Measurements from ENCODE around the gene AEN.

AEN gene

GRCh38 chr15:88647351-88648105, 26.4 kb downstream of the AEN start:
- Histone ChIP-seq H3F3A (ENCODE audit: low read depth) (no peaks in the 10 kb centered on the region), H3K79me2 (ENCODE audit: insufficient read depth, low read length) (no peaks in the 10 kb centered on the region), H3K4me1 (ENCODE audit: insufficient read depth, low read length, poor library complexity, severe bottlenecking) (peaks cover under 1% of the 10 kb centered on the region), H3K9me2 (replicated peaks; ENCODE audit: low read depth, low read length) (no peaks in the 10 kb centered on the region), H3K9me3 (ENCODE audit: insufficient read depth, low read depth, low read length) (no peaks in the 10 kb centered on the region), H2AFZ (ENCODE audit: low read length) (no peak overlapping the region), H3K9ac (ENCODE audit: low read depth, low read length, poor library complexity, severe bottlenecking) (no peak overlapping the region), H3K36me3 (ENCODE audit: insufficient read depth, low read length) (no peaks in the 10 kb centered on the region), H3K27me3 (ENCODE audit: insufficient read depth, low read length, poor library complexity, severe bottlenecking) (no peaks in the 10 kb centered on the region), H3K4me3 (ENCODE audit: low read length, poor library complexity, severe bottlenecking) (no peak overlapping the region), H3K4me2 (ENCODE audit: low read depth, low read length, poor library complexity, severe bottlenecking) (no peak overlapping the region), H4K20me1 (ENCODE audit: insufficient read depth, low read length, poor library complexity, severe bottlenecking) (no peaks in the 10 kb centered on the region)
- TF ChIP-seq CTCF (conservative IDR thresholded peaks at IDR 0.05; ENCODE audit: low read length) (no peak), EZH2phosphoT487 (IDR thresholded peaks at IDR 0.05; ENCODE audit: borderline replicate concordance) (no peak)

- TF ChIP-seq CTCF (conservative IDR thresholded peaks at IDR 0.05; ENCODE audit: low read length) (no peak), EZH2phosphoT487 (IDR thresholded peaks at IDR 0.05; ENCODE audit: borderline replicate concordance) (no peak)
- H3K4me2 ChIP-seq (ENCODE audit: low read depth, low read length, poor library complexity, severe bottlenecking): no peak overlapping the region
- no peaks in the 10 kb centered on the region for H3K9me2 ChIP-seq (replicated peaks; ENCODE audit: low read depth, low read length)
- no peaks in the 10 kb centered on the region for H3K79me2 ChIP-seq (ENCODE audit: insufficient read depth, low read length)
- H3K9me3 ChIP-seq (ENCODE audit: insufficient read depth, low read depth, low read length): no peaks in the 10 kb centered on the region
- H3K9ac ChIP-seq (ENCODE audit: low read depth, low read length, poor library complexity, severe bottlenecking): no peak overlapping the region
- peaks cover 3% of the 10 kb centered on the region for H3K4me1 ChIP-seq (ENCODE audit: insufficient read depth, low read length, poor library complexity, severe bottlenecking)
- no peak overlapping the region for H2AFZ ChIP-seq (ENCODE audit: low read length)
- no peaks in the 10 kb centered on the region for H4K20me1 ChIP-seq (ENCODE audit: insufficient read depth, low read length, poor library complexity, severe bottlenecking)
- H3F3A ChIP-seq (ENCODE audit: low read depth): no peaks in the 10 kb centered on the region
- no peaks in the 10 kb centered on the region for H3K36me3 ChIP-seq (ENCODE audit: insufficient read depth, low read length)
- H3K27me3 ChIP-seq (ENCODE audit: insufficient read depth, low read length, poor library complexity, severe bottlenecking): no peaks in the 10 kb centered on the region
- no peak overlapping the region for H3K4me3 ChIP-seq (ENCODE audit: low read length, poor library complexity, severe bottlenecking)
Observed at GRCh38 chr15:88648357-88649214, 27.4 kb downstream of the AEN start.

- Histone ChIP-seq H3F3A (ENCODE audit: low read depth) (no peaks in the 10 kb centered on the region), H3K4me3 (ENCODE audit: low read length, poor library complexity, severe bottlenecking) (no peak overlapping the region), H3K79me2 (ENCODE audit: insufficient read depth, low read length) (no peaks in the 10 kb centered on the region), H3K27me3 (ENCODE audit: insufficient read depth, low read length, poor library complexity, severe bottlenecking) (no peaks in the 10 kb centered on the region), H3K9ac (ENCODE audit: low read depth, low read length, poor library complexity, severe bottlenecking) (no peak overlapping the region), H3K36me3 (ENCODE audit: insufficient read depth, low read length) (no peaks in the 10 kb centered on the region), H3K4me1 (ENCODE audit: insufficient read depth, low read length, poor library complexity, severe bottlenecking) (peaks cover 3% of the 10 kb centered on the region), H2AFZ (ENCODE audit: low read length) (no peak overlapping the region), H4K20me1 (ENCODE audit: insufficient read depth, low read length, poor library complexity, severe bottlenecking) (no peaks in the 10 kb centered on the region), H3K9me3 (ENCODE audit: insufficient read depth, low read depth, low read length) (no peaks in the 10 kb centered on the region), H3K9me2 (replicated peaks; ENCODE audit: low read depth, low read length) (no peaks in the 10 kb centered on the region), H3K4me2 (ENCODE audit: low read depth, low read length, poor library complexity, severe bottlenecking) (no peak overlapping the region)
- TF ChIP-seq EZH2phosphoT487 (IDR thresholded peaks at IDR 0.05; ENCODE audit: borderline replicate concordance) (no peak), CTCF (conservative IDR thresholded peaks at IDR 0.05; ENCODE audit: low read length) (no peak)
Observed at GRCh38 chr15:88649286-88649733, 28.2 kb downstream of the AEN start.
